NT2/D1 (cell line): ENCODE results near the gene YPEL1.

ENCODE experiments used
- SUZ12 ChIP-seq: IDR thresholded peaks from 2 replicates; pipeline ENCODE4 v1.6.1; 2011; ENCODE audit not compliant: insufficient read length, insufficient read depth; ENCODE audit errors: extremely low read depth
- YY1 ChIP-seq: IDR thresholded peaks from 2 replicates; pipeline ENCODE4 v1.6.1; 2011; ENCODE audit not compliant: insufficient read length, insufficient read depth
- ZNF274 ChIP-seq: IDR thresholded peaks from 2 replicates; pipeline ENCODE4 v1.6.1; 2011; ENCODE audit warnings: mild to moderate bottlenecking, low read depth, low read length

DNA sequence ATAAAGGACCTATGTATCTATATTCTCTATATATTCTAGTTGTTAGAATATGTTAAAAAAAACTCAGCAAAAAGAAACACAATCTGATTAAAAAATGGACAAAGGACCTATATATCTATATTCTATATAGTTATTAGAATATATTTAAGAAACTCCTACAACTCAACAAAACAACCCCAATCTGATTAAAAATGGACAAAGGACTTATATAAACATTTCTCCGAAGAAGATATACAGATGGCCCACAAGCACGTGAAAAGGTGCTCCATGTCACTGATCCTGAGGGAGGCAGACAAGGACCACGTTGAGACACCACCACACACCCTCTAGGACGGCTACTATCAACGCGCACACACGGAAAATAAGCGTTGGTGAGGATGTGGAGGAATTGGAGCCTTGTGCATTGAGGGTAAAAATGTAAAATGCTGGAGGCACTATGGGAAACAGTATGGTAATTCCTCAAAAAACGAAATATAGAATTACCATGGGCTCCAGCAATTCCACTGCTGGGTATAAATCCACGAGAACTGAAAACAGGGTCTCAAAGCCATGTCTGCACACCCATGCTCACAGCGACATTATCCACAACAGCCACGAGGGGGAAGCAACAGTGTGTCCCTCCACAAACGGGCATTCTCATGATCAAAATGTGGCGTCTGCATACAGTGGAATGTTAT lies 22.7 kb downstream of the YPEL1 start:
- TF ChIP-seq SUZ12 (no peak), ZNF274 (no peak), YY1 (no peak)
